ENCODE measurements around the gene SRPK1. TPM values are rescaled to one million over a fixed set of nuclear protein-coding genes. Genes with fewer than 3 reads are reported as not detected.

The SRPK1 gene
- total RNA-seq, 2 donors from 2014 or later = 86.2 to 98.5 TPM

DNA sequence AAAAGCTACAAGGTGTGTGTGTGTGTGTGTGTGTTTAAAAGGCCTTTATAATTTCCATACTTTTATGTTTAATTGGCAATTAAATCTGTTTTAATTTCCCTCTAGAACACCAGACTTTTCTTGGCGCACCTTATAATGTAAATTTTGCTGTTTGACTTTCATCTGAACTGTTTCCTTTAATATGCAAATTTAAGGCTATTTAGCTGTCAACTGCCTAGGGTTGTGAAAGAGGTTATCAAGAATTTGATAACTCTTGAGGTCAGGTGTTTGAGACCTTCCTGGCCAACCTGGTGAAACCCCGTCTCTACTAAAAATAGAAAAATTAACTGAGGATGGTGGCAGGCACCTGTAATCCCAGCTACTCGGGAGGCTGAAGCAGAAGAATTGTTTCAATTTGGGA is 119.8 kb downstream of the SRPK1 start:
- WGBS, 2 experiments (ENCODE audit: insufficient coverage in 1 of 2, insufficient read length in 1 of 2) = 73 to 83% methylated on average over 2 to 3 of the region's 3 CpGs

DNA sequence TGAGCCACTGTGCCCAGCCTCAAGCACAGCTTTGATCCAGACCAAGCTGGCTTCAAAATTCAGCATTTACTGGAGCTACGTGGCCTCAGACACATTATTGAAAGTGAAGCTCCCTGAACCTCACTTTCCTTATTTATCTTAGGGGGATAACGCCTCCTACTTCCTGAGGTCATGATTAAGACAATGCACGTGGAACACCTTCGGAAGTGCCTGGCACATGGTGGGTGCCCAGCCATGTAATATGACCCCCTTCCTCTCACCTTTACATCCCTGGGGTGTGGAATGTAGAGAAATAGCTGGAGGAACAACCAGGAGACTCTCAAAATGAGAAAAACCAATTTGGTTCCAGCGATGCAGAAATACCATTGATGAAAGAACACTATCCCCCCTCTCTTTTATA is 122.2 kb downstream of the SRPK1 start:
- Histone ChIP-seq H3K9me3 (ENCODE audit: control insufficient read depth, low read length) (no peaks in the 10 kb centered on the region), H3K27me3 (ENCODE audit: control insufficient read depth, insufficient read depth, low read length, poor library complexity, severe bottlenecking) (no peaks in the 10 kb centered on the region), H3K4me1 (ENCODE audit: control insufficient read depth, insufficient read depth, low read length) (no peaks in the 10 kb centered on the region), H3K27ac (ENCODE audit: low read depth, low read length) (no peak overlapping the region), H3K36me3 (ENCODE audit: control insufficient read depth, insufficient read depth, low read length) (no peaks in the 10 kb centered on the region), H3K4me3 (ENCODE audit: low read length) (no peak overlapping the region), H3K9ac (ENCODE audit: extremely low read depth, low read length, poor library complexity, severe bottlenecking) (no peak overlapping the region)
- Mint-ChIP-seq H3K36me3 (ENCODE audit: low read depth) (no peaks in the 10 kb centered on the region), H3K27ac (no peak overlapping the region), H3K4me1 (peaks cover 7% of the 10 kb centered on the region), H3K27me3 (ENCODE audit: insufficient read depth) (peaks cover 2% of the 10 kb centered on the region), H3K9me3 (no peaks in the 10 kb centered on the region), H3K4me3 (no peak overlapping the region)
- no peak for DNase-seq
- 91 to 97% methylated on average over 3 to 5 of the region's 5 CpGs for WGBS, 2 experiments (ENCODE audit: insufficient coverage in 1 of 2, insufficient read length in 1 of 2)
- TF ChIP-seq, protein P1, sequence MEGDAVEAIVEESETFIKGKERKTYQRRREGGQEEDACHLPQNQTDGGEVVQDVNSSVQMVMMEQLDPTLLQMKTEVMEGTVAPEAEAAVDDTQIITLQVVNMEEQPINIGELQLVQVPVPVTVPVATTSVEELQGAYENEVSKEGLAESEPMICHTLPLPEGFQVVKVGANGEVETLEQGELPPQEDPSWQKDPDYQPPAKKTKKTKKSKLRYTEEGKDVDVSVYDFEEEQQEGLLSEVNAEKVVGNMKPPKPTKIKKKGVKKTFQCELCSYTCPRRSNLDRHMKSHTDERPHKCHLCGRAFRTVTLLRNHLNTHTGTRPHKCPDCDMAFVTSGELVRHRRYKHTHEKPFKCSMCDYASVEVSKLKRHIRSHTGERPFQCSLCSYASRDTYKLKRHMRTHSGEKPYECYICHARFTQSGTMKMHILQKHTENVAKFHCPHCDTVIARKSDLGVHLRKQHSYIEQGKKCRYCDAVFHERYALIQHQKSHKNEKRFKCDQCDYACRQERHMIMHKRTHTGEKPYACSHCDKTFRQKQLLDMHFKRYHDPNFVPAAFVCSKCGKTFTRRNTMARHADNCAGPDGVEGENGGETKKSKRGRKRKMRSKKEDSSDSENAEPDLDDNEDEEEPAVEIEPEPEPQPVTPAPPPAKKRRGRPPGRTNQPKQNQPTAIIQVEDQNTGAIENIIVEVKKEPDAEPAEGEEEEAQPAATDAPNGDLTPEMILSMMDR (conservative IDR thresholded peaks at IDR 0.05) = no peak

More for the DNA sequence above, 119.8 kb downstream of the SRPK1 start:
- H3K9me3 Mint-ChIP-seq = no peaks in the 10 kb centered on the region
- no peak overlapping the region for H3K9ac ChIP-seq (ENCODE audit: extremely low read depth, low read length, poor library complexity, severe bottlenecking)
- TF ChIP-seq, protein P1 (conservative IDR thresholded peaks at IDR 0.05) = no peak
- no peak overlapping the region for H3K4me3 Mint-ChIP-seq
- H3K27ac ChIP-seq (ENCODE audit: low read depth, low read length) = no peak overlapping the region
- H3K36me3 Mint-ChIP-seq (ENCODE audit: low read depth) = no peaks in the 10 kb centered on the region
- no peaks in the 10 kb centered on the region for H3K9me3 ChIP-seq (ENCODE audit: control insufficient read depth, low read length)
- DNase-seq = no peak
- H3K4me3 ChIP-seq (ENCODE audit: low read length) = no peak overlapping the region
- no peak overlapping the region for H3K27ac Mint-ChIP-seq
- peaks cover 7% of the 10 kb centered on the region for H3K4me1 Mint-ChIP-seq
- peaks cover 5% of the 10 kb centered on the region for H3K27me3 ChIP-seq (ENCODE audit: control insufficient read depth, insufficient read depth, low read length, poor library complexity, severe bottlenecking)
- no peaks in the 10 kb centered on the region for H3K4me1 ChIP-seq (ENCODE audit: control insufficient read depth, insufficient read depth, low read length)
- no peaks in the 10 kb centered on the region for H3K27me3 Mint-ChIP-seq (ENCODE audit: insufficient read depth)
- H3K36me3 ChIP-seq (ENCODE audit: control insufficient read depth, insufficient read depth, low read length) = no peaks in the 10 kb centered on the region

DNA sequence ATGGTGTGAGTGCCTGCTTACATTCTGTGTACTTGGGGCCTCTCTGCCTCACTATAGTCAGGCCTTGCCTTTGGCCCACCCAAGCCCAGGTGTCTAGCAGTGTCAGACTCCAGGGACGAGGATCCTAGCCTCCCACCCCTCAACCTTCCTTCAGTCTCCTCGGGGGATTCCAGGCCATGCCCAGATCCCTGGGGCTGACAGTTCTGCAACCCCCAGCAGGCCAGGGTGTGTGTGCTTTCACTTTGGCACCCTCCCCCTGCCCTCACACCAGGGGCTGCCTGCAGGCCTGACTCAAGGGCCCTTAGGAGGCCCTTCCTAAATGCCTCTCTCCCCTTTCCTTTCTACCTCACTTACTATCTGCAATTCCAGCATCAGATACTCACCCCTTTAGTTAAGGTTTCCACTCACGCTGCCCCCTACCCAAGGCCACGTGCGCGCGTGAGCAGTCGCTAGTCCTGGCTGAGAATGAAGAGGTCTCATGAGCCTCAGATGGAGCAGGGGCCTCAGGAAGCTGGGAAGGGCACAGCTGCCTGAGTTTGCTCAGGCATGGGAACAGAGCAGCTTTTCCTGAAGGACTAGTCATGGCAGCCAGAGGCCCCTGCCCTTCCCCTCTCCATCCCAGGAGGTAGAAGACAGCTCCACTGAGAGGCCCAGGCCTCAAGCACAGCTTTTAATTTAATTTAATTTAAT is 122.9 kb downstream of the SRPK1 start:
- Mint-ChIP-seq H3K4me3 (no peak overlapping the region), H3K27me3 (ENCODE audit: insufficient read depth) (peaks cover 2% of the 10 kb centered on the region), H3K9me3 (no peaks in the 10 kb centered on the region), H3K4me1 (peaks cover 7% of the 10 kb centered on the region), H3K36me3 (ENCODE audit: low read depth) (no peaks in the 10 kb centered on the region), H3K27ac (peak overlapping the region; percentile 37)
- TF ChIP-seq, protein P1 (conservative IDR thresholded peaks at IDR 0.05) = no peak
- H3K9ac ChIP-seq (ENCODE audit: extremely low read depth, low read length, poor library complexity, severe bottlenecking) = no peak overlapping the region
- H3K9me3 ChIP-seq (ENCODE audit: control insufficient read depth, low read length) = no peaks in the 10 kb centered on the region
- H3K36me3 ChIP-seq (ENCODE audit: control insufficient read depth, insufficient read depth, low read length) = no peaks in the 10 kb centered on the region
- H3K4me3 ChIP-seq (ENCODE audit: low read length) = no peak overlapping the region
- H3K27ac ChIP-seq (ENCODE audit: low read depth, low read length) = no peak overlapping the region
- 78 to 88% methylated on average over 7 to 8 of the region's 8 CpGs for WGBS, 2 experiments (ENCODE audit: insufficient coverage in 1 of 2, insufficient read length in 1 of 2)
- DNase-seq = peak; percentile 67
- no peaks in the 10 kb centered on the region for H3K4me1 ChIP-seq (ENCODE audit: control insufficient read depth, insufficient read depth, low read length)
- no peaks in the 10 kb centered on the region for H3K27me3 ChIP-seq (ENCODE audit: control insufficient read depth, insufficient read depth, low read length, poor library complexity, severe bottlenecking)
